Measurements from ENCODE around the gene TRMT1L. TPM values are rescaled to one million over a fixed set of nuclear protein-coding genes. Genes with fewer than 3 reads are reported as not detected.

TRMT1L gene
- total and polyA plus RNA-seq, 3 donors from 2014 or later: 54.5 to 72.6 (median 69.0) TPM

DNA sequence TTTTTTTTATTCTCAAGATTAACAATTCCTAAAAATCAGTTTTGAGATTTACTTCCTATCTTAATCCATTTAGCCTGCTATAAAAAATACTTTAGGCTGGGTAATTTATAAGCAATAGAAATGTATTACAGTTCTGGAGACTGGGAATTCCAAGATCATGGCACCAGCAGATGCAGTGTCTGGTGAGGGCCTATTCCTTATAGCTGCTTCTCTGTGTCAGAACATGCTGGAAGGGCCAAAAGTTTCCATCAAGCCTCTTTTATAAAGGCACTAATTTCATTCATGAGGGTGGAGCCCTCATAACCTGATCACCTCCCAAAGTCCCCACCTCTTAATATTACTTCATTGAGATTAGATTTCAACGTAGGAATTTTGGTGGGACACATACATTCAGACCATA, 69.7 kb downstream of the TRMT1L start:
- Histone ChIP-seq H3K4me1 (no peaks in the 10 kb centered on the region), H3K9me3 (no peaks in the 10 kb centered on the region), H3K27ac (no peak overlapping the region), H3K4me3 (no peak overlapping the region), H3K27me3 (no peaks in the 10 kb centered on the region), H3K36me3 (ENCODE audit: low read depth, missing control alignments) (no peaks in the 10 kb centered on the region)
- WGBS, 2 donors: 89 to 100% methylated on average over 1 of the region's 1 CpG
- no peak for DNase-seq
- intact Hi-C loops (cut with DNase I; ENCODE audit: low total_unique reads): no loop called here
- TF ChIP-seq, protein P1, sequence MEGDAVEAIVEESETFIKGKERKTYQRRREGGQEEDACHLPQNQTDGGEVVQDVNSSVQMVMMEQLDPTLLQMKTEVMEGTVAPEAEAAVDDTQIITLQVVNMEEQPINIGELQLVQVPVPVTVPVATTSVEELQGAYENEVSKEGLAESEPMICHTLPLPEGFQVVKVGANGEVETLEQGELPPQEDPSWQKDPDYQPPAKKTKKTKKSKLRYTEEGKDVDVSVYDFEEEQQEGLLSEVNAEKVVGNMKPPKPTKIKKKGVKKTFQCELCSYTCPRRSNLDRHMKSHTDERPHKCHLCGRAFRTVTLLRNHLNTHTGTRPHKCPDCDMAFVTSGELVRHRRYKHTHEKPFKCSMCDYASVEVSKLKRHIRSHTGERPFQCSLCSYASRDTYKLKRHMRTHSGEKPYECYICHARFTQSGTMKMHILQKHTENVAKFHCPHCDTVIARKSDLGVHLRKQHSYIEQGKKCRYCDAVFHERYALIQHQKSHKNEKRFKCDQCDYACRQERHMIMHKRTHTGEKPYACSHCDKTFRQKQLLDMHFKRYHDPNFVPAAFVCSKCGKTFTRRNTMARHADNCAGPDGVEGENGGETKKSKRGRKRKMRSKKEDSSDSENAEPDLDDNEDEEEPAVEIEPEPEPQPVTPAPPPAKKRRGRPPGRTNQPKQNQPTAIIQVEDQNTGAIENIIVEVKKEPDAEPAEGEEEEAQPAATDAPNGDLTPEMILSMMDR (IDR thresholded peaks at IDR 0.05): no peak
- TF ChIP-seq POLR2A (IDR thresholded peaks at IDR 0.05): no peak

DNA sequence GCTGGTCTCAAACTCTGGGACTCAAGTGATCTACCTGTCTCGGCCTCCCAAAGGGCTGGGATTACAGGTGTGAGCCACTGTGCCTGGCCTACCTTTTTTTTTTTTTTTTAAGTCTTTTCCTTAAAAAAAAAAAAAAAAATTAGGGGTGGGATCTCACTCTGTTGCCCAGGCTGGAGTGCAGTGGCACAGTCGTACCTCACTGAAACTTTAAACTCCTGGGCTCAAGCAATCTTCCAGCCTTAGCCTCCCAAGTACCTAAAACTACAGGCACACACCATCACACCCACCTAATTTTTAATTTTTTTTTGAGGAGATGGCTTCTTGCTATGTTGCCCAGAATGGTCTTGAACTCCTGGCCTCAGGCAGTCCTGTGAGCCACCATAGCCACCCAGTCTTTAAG, 72.9 kb downstream of the TRMT1L start:
- no peaks in the 10 kb centered on the region for H3K27me3 ChIP-seq
- H3K4me3 ChIP-seq: no peak overlapping the region
- H3K36me3 ChIP-seq (ENCODE audit: low read depth, missing control alignments): no peaks in the 10 kb centered on the region
- no peaks in the 10 kb centered on the region for H3K9me3 ChIP-seq
- 94 to 98% methylated on average over 2 of the region's 2 CpGs for WGBS, 2 donors
- H3K4me1 ChIP-seq: no peaks in the 10 kb centered on the region
- no peak for DNase-seq
- TF ChIP-seq POLR2A (IDR thresholded peaks at IDR 0.05): no peak
- TF ChIP-seq, protein P1 (IDR thresholded peaks at IDR 0.05): no peak
- no peak overlapping the region for H3K27ac ChIP-seq
- intact Hi-C loops (cut with DNase I; ENCODE audit: low total_unique reads): no loop called here

DNA sequence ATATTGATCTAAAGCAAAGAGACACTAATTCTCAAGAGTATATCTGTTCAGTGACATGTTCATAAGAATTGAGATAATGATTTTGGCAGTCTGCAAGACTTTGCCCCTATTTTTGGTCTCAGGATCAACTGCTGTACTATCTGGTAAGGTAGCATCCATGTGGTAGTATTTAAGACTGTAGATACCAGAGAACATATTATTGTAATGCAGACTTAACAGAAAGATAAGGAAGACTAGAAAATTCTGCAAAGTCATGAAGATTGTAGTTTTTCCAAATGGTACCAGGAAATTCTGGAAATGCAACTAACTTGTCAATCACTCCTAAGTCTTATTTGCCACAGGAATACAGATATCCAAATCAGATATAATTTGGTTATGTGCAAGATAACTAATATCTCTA, 76.3 kb downstream of the TRMT1L start:
- intact Hi-C loops (cut with DNase I; ENCODE audit: low total_unique reads): no loop called here
- no peaks in the 10 kb centered on the region for H3K36me3 ChIP-seq (ENCODE audit: low read depth, missing control alignments)
- no peak overlapping the region for H3K27ac ChIP-seq
- H3K9me3 ChIP-seq: no peaks in the 10 kb centered on the region
- no peak for DNase-seq
- H3K4me3 ChIP-seq: no peak overlapping the region
- TF ChIP-seq, protein P1 (IDR thresholded peaks at IDR 0.05): no peak
- no peak for TF ChIP-seq POLR2A (IDR thresholded peaks at IDR 0.05)
- no peaks in the 10 kb centered on the region for H3K27me3 ChIP-seq
- H3K4me1 ChIP-seq: no peaks in the 10 kb centered on the region

DNA sequence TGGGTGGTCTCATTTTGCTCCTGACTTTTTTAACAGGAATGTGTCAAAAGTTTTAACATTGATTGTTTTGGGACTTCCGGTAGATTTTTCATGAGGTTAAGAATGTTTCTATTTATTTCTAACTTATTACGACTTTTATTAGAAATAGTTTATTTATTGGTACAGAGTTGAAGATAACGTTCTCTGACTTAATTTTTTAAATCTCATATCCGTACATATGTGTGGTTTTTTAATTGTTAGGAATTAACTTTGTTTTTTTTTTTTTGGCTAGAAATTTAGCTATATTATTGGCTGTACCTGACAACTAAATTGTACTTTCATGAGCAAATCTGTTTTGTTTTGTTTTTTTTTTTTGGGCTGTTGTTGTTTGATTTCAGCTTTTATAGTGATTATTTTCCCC, 79.4 kb downstream of the TRMT1L start:
- H3K27me3 ChIP-seq: no peaks in the 10 kb centered on the region
- no peak for DNase-seq
- WGBS, 2 donors: 71 to 78% methylated on average over 4 of the region's 4 CpGs

DNA sequence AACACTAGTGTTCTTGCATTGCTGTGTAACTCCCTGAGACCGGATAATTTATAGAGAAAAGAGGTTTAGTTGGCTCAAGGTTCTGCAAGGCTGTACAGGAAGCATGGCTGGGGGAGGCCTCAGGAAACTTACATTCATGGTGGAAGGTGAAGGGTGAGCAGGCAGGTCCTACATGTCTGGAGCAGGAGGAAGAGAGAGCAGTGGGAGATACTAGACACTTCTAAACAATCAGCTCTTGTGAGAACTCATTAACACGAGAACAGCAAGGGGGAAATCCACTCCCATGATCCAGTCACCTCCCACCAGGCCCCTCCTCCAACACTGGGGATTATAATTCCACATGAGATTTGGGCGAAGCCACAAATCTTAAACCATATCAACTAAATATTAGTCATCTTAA, 81.3 kb downstream of the TRMT1L start:
- no peaks in the 10 kb centered on the region for H3K4me1 ChIP-seq
- no peaks in the 10 kb centered on the region for H3K9me3 ChIP-seq
- no peak overlapping the region for H3K4me3 ChIP-seq
- 75 to 77% methylated on average over 3 of the region's 3 CpGs for WGBS, 2 donors
- no peaks in the 10 kb centered on the region for H3K36me3 ChIP-seq (ENCODE audit: low read depth, missing control alignments)
- no peak overlapping the region for H3K27ac ChIP-seq
- DNase-seq: no peak
- H3K27me3 ChIP-seq: no peaks in the 10 kb centered on the region
- TF ChIP-seq, protein P1 (IDR thresholded peaks at IDR 0.05): no peak
- no peak for TF ChIP-seq POLR2A (IDR thresholded peaks at IDR 0.05)
- intact Hi-C loops (cut with DNase I; ENCODE audit: low total_unique reads): no loop called here

More for the DNA sequence above, 79.4 kb downstream of the TRMT1L start:
- no peak overlapping the region for H3K4me3 ChIP-seq
- H3K9me3 ChIP-seq: no peaks in the 10 kb centered on the region
- H3K27ac ChIP-seq: no peak overlapping the region
- no peaks in the 10 kb centered on the region for H3K36me3 ChIP-seq (ENCODE audit: low read depth, missing control alignments)
- intact Hi-C loops (cut with DNase I; ENCODE audit: low total_unique reads): no loop called here
- no peak for TF ChIP-seq POLR2A (IDR thresholded peaks at IDR 0.05)
- TF ChIP-seq, protein P1 (IDR thresholded peaks at IDR 0.05): no peak
- no peaks in the 10 kb centered on the region for H3K4me1 ChIP-seq
